Naive thymus-derived CD4-positive, alpha-beta T cell (primary cell): ENCODE data around the gene ANGPTL5. TPM values are rescaled to one million over a fixed set of nuclear protein-coding genes. Genes with fewer than 3 reads are reported as not detected.
A peak's percentile ranks its signal among the peaks of the same experiment; 100 is the strongest.

Experiments
- ATAC-seq: fragments of 150-1000 bp; cut with Tn5 transposase; 2 replicates; pipeline ENCODE4 v1.10.0; 2021; ENCODE audit warnings: mild to moderate bottlenecking, moderate library complexity
- CTCF ChIA-PET: fragments of 350-600 bp; sonication (Branson Sonifier 250); formaldehyde crosslinking; loops from one replicate; lab custom pipeline; 2021; ENCODE audit warnings: antibody characterized with exemption; lab: Charles Lee
- POLR2A ChIA-PET: fragments of 350-600 bp; sonication (Branson Sonifier 250); formaldehyde crosslinking; loops from one replicate; lab custom pipeline; 2021; ENCODE audit warnings: antibody characterized with exemption, inconsistent platforms; lab: Charles Lee
- DNase-seq, 9 donors: peaks; one replicate each; pipeline versions ENCODE4 v3.0.0 to v3.0.0-alpha.2; 2020 to 2022; ENCODE audit warnings: mixed read lengths in 1 of 9
- H3K27ac ChIP-seq: one replicate; pipeline ENCODE4 v1.7.0; 2013; ENCODE audit warnings: mild to moderate bottlenecking, low read depth, low read length, moderate library complexity
- H3K27me3 ChIP-seq, 2 donors: one replicate each; pipeline ENCODE4 v1.7.0; 2013; ENCODE audit warnings: low read length in 2 of 2, mild to moderate bottlenecking in 2 of 2, moderate library complexity in 2 of 2; ENCODE audit not compliant: control insufficient read depth in 2 of 2, insufficient read depth in 2 of 2
- H3K36me3 ChIP-seq, 3 experiments: 1 replicate in 2 of 3; 2 replicates in 1 of 3; pipeline ENCODE4 v1.7.0; 2013; ENCODE audit warnings: low read length in 3 of 3, mild to moderate bottlenecking in 3 of 3, moderate library complexity in 1 of 3; ENCODE audit not compliant: insufficient read depth in 3 of 3, control insufficient read depth in 2 of 3
- H3K4me1 ChIP-seq, 2 donors: one replicate each; pipeline ENCODE4 v1.7.0; 2013; ENCODE audit warnings: low read length in 2 of 2, mild to moderate bottlenecking in 2 of 2, moderate library complexity in 1 of 2; ENCODE audit not compliant: control insufficient read depth in 2 of 2, insufficient read depth in 2 of 2
- H3K4me3 ChIP-seq: 2 replicates; pipeline ENCODE4 v1.7.0; 2013; ENCODE audit warnings: mild to moderate bottlenecking, low read length
- H3K9me3 ChIP-seq, 3 experiments: 1 replicate in 2 of 3; 2 replicates in 1 of 3; pipeline ENCODE4 v1.7.0; 2013; ENCODE audit warnings: low read length in 3 of 3; ENCODE audit not compliant: control insufficient read depth in 2 of 3
- H3K27ac Mint-ChIP-seq, 9 donors: one replicate each; pipeline ENCODE4 v1.8.0; 2020 to 2022; ENCODE audit warnings: mixed read lengths in 9 of 9, mild to moderate bottlenecking in 8 of 9, moderate library complexity in 5 of 9, inconsistent platforms in 2 of 9
- H3K27me3 Mint-ChIP-seq, 5 donors: one replicate each; pipeline ENCODE4 v1.8.0; 2021 to 2022; ENCODE audit warnings: mixed read lengths in 5 of 5, mild to moderate bottlenecking in 1 of 5
- H3K36me3 Mint-ChIP-seq, 5 donors: one replicate each; pipeline ENCODE4 v1.8.0; 2020 to 2022; ENCODE audit warnings: mixed read lengths in 5 of 5, mild to moderate bottlenecking in 3 of 5, inconsistent platforms in 1 of 5
- H3K4me1 Mint-ChIP-seq, 7 donors: one replicate each; pipeline ENCODE4 v1.8.0; 2020 to 2022; ENCODE audit warnings: mixed read lengths in 7 of 7, mild to moderate bottlenecking in 3 of 7, inconsistent platforms in 1 of 7
- H3K4me3 Mint-ChIP-seq, 10 donors: one replicate each; pipeline ENCODE4 v1.8.0; 2020 to 2022; ENCODE audit warnings: mild to moderate bottlenecking in 10 of 10, mixed read lengths in 10 of 10, moderate library complexity in 6 of 10, inconsistent platforms in 2 of 10
- H3K9me3 Mint-ChIP-seq, 11 donors: one replicate each; pipeline ENCODE4 v1.8.0; 2020 to 2022; ENCODE audit warnings: mixed read lengths in 11 of 11, mild to moderate bottlenecking in 4 of 11, inconsistent platforms in 1 of 11, moderate library complexity in 1 of 11
- intact Hi-C, 2 donors: fragments of 100-400 bp; cut with micrococcal nuclease; formaldehyde crosslinking; loops; one replicate each; pipeline ENCODE4 v1.15.1; 2023
- polyA plus RNA-seq, 2 donors: library from polyadenylated mRNA; unstranded; fragments of 300-500 nt; fragmentation: Illumina TruSeq; gene quantifications; one replicate each; pipeline ENCODE4 v1.2.3, GENCODE V29; 2021
- total RNA-seq, 6 experiments: library from RNA in 5 of 6; stranded (reverse) in 5 of 6; gene quantifications; 1 replicate in 5 of 6; 2 replicates in 1 of 6; pipeline ENCODE4 v1.2.3 and lab custom pipeline; 2021 to 2026

ANGPTL5 gene
- total and polyA plus RNA-seq, 7 experiments from 2014 or later, result not detected

DNA sequence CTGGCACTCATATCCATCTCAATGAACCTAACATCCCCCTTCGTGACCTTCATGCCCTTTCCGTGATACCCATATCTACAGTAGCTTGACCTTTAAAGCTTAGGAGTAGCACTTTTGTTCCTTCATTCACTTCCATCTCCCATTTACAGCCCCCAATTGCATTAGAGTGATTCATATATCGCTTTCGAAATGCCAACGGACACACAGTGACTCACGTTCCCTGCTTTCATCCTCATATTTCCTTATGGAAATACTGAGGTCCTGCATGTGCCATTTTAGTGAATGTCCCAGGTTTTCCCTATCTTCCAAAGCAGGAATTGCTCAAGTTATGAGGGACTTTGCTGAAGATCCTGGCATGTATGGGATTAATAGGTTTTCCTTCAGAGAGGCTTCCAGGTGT lies 45.8 kb downstream of the ANGPTL5 start:
- Histone ChIP-seq H3K4me3 (no peak overlapping the region), H3K4me1 (no peaks in the 10 kb centered on the region), H3K9me3 (no peaks in the 10 kb centered on the region), H3K27me3 (peaks cover 0 to 4% of the 10 kb centered on the region in 2 donors), H3K36me3 (no peaks in the 10 kb centered on the region), H3K27ac (no peak overlapping the region)
- Mint-ChIP-seq H3K27ac (no peak overlapping the region), H3K27me3 (peaks cover 0 to 24% (median 18%) of the 10 kb centered on the region in 5 donors), H3K4me3 (no peak overlapping the region), H3K36me3 (no peaks in the 10 kb centered on the region), H3K9me3 (peaks cover 0 to 3% (median 0%) of the 10 kb centered on the region in 11 donors), H3K4me1 (no peaks in the 10 kb centered on the region)
- CTCF ChIA-PET, result no interaction called here
- POLR2A ChIA-PET, result no interaction called here
- ATAC-seq, result no peak
- no peak for DNase-seq
- intact Hi-C loops, result no loop called here

DNA sequence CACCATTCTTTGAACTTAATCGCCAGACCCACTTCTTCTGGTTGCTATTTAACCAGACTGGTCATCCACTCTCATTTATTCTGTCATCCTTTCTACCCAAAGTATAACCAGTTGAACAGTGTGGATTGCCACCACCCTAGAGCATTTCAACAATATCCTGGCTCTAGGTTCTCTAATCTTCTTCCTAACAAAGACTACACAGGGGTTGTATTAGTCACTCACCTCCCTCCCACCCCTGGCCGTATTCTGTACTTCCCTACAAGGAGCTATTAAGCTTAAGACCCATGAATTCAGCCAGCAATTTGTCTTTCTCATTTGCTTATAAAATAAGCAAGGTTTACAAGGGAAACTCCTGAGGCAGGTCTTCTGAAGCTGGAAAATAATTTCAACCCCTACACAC lies 48.4 kb downstream of the ANGPTL5 start:
- intact Hi-C loops, result no loop called here
- peaks cover 0 to 10% (median 2%) of the 10 kb centered on the region in 11 donors for H3K9me3 Mint-ChIP-seq
- DNase-seq, result no peak
- ChIA-PET CTCF (no interaction called here), POLR2A (no interaction called here)
- no peak overlapping the region for H3K4me3 Mint-ChIP-seq
- peaks cover 0 to 4% of the 10 kb centered on the region in 2 donors for H3K27me3 ChIP-seq
- no peak overlapping the region for H3K27ac Mint-ChIP-seq
- H3K4me1 Mint-ChIP-seq, result no peaks in the 10 kb centered on the region
- H3K4me3 ChIP-seq, result no peak overlapping the region
- no peaks in the 10 kb centered on the region for H3K9me3 ChIP-seq
- no peaks in the 10 kb centered on the region for H3K4me1 ChIP-seq
- H3K27me3 Mint-ChIP-seq, result peaks cover 2 to 24% (median 15%) of the 10 kb centered on the region in 5 donors
- no peak overlapping the region for H3K27ac ChIP-seq
- H3K36me3 Mint-ChIP-seq, result no peaks in the 10 kb centered on the region
- no peaks in the 10 kb centered on the region for H3K36me3 ChIP-seq
- no peak for ATAC-seq

DNA sequence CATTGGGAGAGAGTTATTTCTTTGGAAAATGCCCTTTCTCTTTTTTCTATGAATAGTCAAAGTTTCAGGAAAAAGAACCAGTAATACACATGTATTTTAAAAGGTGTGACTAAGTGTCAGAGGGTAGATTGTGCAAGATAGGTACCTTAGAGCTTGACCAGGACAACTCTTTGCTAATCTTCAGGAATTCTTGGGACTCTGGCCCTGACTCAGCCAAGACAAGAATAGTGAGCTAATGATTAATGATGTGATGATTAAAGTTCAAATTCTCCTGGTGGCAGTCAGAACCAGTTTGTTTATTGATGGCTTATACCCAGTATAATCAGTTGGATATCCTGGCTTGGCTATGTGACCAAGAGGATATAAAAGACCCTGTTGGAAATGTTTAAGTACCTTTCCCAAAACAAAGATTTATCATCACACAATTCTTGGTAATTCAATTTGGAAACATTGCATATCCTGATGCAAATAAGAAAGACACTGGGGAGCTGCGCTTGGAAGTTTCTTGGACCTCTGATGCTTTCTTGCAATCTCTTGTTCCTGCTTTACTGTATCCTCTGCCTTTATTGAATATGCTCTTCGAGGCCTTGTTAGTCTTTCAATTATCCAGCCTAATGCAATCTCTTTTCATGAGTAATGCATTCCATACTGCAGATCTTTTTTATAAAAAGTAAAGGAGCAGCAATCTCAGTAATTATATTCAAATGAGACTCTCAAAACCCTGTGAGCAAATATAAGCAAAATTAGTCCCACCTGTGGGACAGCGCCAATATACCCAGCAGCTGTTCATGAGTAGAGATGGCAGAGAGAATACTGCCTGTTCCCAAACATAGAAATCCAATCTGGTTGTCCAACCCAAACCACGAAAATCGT lies 49.5 kb downstream of the ANGPTL5 start:
- no peak overlapping the region for H3K4me3 ChIP-seq
- DNase-seq, result no peak
- H3K27me3 Mint-ChIP-seq, result peaks cover 2 to 33% (median 24%) of the 10 kb centered on the region in 5 donors
- no peaks in the 10 kb centered on the region for H3K9me3 ChIP-seq
- intact Hi-C loops, result no loop called here
- peaks cover 0 to 10% (median 2%) of the 10 kb centered on the region in 11 donors for H3K9me3 Mint-ChIP-seq
- no peak overlapping the region for H3K4me3 Mint-ChIP-seq
- no peak overlapping the region for H3K27ac Mint-ChIP-seq
- no peaks in the 10 kb centered on the region for H3K4me1 Mint-ChIP-seq
- no peak for ATAC-seq
- POLR2A ChIA-PET, result no interaction called here
- H3K4me1 ChIP-seq, result no peaks in the 10 kb centered on the region
- H3K36me3 ChIP-seq, result no peaks in the 10 kb centered on the region
- no peak overlapping the region for H3K27ac ChIP-seq
- peaks cover 0 to 4% of the 10 kb centered on the region in 2 donors for H3K27me3 ChIP-seq
- CTCF ChIA-PET, result no interaction called here
- H3K36me3 Mint-ChIP-seq, result no peaks in the 10 kb centered on the region

- ATAC-seq (no peak), DNase-seq (no peak)
- Mint-ChIP-seq H3K27me3 (peaks cover 5 to 25% (median 15%) of the 10 kb centered on the region in 5 donors), H3K4me3 (no peak overlapping the region), H3K9me3 (peaks cover 0 to 10% (median 2%) of the 10 kb centered on the region in 11 donors), H3K36me3 (no peaks in the 10 kb centered on the region), H3K27ac (no peak overlapping the region), H3K4me1 (peaks cover 0 to 4% (median 0%) of the 10 kb centered on the region in 7 donors)
- Histone ChIP-seq H3K27ac (no peak overlapping the region), H3K4me1 (no peaks in the 10 kb centered on the region), H3K27me3 (peaks cover 0 to 4% of the 10 kb centered on the region in 2 donors), H3K9me3 (no peaks in the 10 kb centered on the region), H3K36me3 (no peaks in the 10 kb centered on the region), H3K4me3 (no peak overlapping the region)
- intact Hi-C loops, result no loop called here
- CTCF ChIA-PET, result interaction anchor here (0.7 to 5.9 kb wide), 4 partner anchors 110 to 144 kb away, joined by 3 to 68 read pairs (median 4); no protein-coding TSS in a partner anchor
- POLR2A ChIA-PET, result no interaction called here
These were observed 52.2 kb downstream of the ANGPTL5 start for GRCh38 chr11:101864098-101864497.

- no peaks in the 10 kb centered on the region for H3K4me1 ChIP-seq
- H3K27ac ChIP-seq, result no peak overlapping the region
- DNase-seq (no peak), ATAC-seq (no peak)
- no peaks in the 10 kb centered on the region for H3K36me3 ChIP-seq
- H3K4me3 ChIP-seq, result no peak overlapping the region
- CTCF ChIA-PET, result interaction anchor here (1.2 to 5.9 kb wide), 2 partner anchors 111 to 144 kb away, joined by 3 to 68 read pairs; no protein-coding TSS in a partner anchor
- peaks cover 0 to 3% of the 10 kb centered on the region in 2 donors for H3K27me3 ChIP-seq
- Mint-ChIP-seq H3K27me3 (peaks cover 5 to 22% (median 15%) of the 10 kb centered on the region in 5 donors), H3K36me3 (no peaks in the 10 kb centered on the region), H3K4me1 (peaks cover 0 to 4% (median 0%) of the 10 kb centered on the region in 7 donors), H3K4me3 (no peak overlapping the region), H3K9me3 (peaks cover 0 to 10% (median 2%) of the 10 kb centered on the region in 11 donors), H3K27ac (no peak overlapping the region)
- POLR2A ChIA-PET, result no interaction called here
- intact Hi-C loops, result no loop called here
- H3K9me3 ChIP-seq, result no peaks in the 10 kb centered on the region
These were observed 53.0 kb downstream of the ANGPTL5 start for GRCh38 chr11:101863361-101863760.

DNA sequence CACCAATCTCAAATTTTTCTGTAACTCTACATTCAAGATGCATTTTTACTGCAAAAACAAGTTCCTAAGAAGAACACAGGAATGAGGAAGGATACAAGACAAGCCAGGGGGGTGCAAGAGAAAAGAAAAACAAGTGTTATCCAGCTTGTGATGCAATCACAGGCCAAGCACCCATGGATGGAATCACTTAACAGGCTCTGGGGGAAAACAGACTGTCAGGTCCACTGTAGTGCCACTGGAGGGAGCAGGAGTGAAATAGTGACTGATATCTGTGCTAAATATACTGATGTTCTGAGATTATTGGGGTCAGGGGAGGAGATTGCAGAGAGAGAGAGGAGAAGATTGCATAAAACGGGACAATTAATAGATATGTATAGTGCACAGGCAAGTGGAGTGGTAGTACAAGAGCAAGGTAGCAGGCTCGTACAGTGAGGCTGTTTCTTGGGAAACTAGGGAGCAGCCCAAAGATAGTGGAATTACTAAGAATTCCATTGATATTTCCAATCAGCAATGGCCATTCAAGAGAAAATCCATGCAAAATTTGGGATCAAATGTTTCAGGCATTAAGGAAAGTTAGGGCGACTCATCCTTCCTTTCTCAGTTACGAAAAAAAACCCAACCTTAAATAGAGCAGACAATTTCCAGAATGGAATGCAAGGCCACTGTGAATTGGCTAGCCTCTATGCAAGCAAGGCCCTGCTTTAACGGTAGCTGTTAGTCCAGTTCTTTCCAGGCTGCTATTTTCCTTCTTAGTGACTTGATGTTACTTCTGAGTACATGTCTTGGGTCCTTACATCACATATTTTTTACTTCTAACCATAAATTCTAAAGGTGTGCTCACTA lies 53.7 kb downstream of the ANGPTL5 start:
- Mint-ChIP-seq H3K4me1 (peaks cover 0 to 4% (median 0%) of the 10 kb centered on the region in 7 donors), H3K27ac (peak overlapping the region in 1 of 9 donors; percentile 2), H3K4me3 (no peak overlapping the region), H3K9me3 (peaks cover 0 to 10% (median 2%) of the 10 kb centered on the region in 11 donors), H3K36me3 (no peaks in the 10 kb centered on the region), H3K27me3 (peaks cover 5 to 22% (median 15%) of the 10 kb centered on the region in 5 donors)
- intact Hi-C loops, result no loop called here
- H3K9me3 ChIP-seq, result no peaks in the 10 kb centered on the region
- CTCF ChIA-PET, result interaction anchor here (1.2 to 5.9 kb wide), 2 partner anchors 112 to 144 kb away, joined by 3 to 68 read pairs; no protein-coding TSS in a partner anchor
- POLR2A ChIA-PET, result no interaction called here
- H3K27ac ChIP-seq, result no peak overlapping the region
- no peaks in the 10 kb centered on the region for H3K36me3 ChIP-seq
- H3K4me1 ChIP-seq, result no peaks in the 10 kb centered on the region
- no peak overlapping the region for H3K4me3 ChIP-seq
- H3K27me3 ChIP-seq, result no peaks in the 10 kb centered on the region
- ATAC-seq (no peak), DNase-seq (no peak)
